Activated CD8-positive, alpha-beta T cell treated with anti-CD3 and anti-CD28 coated beads for 36 hours (primary cell): ENCODE measurements around the gene ZNF322. TPM values are rescaled to one million over a fixed set of nuclear protein-coding genes. Genes with fewer than 3 reads are reported as not detected.

Source experiments
- ATAC-seq: fragments of 200-7000 bp; cut with Tn5 transposase; one replicate; pipeline ENCODE4 v1.10.0; 2021; ENCODE audit warnings: mild to moderate bottlenecking, moderate library complexity
- CTCF ChIA-PET: fragments of 350-600 bp; sonication (Branson Sonifier 250); formaldehyde crosslinking; loops from one replicate; lab custom pipeline; 2021; ENCODE audit warnings: antibody characterized with exemption; lab: Charles Lee
- POLR2A ChIA-PET: fragments of 350-600 bp; sonication (Branson Sonifier 250); formaldehyde crosslinking; loops from one replicate; lab custom pipeline; 2021; ENCODE audit warnings: antibody characterized with exemption; lab: Charles Lee
- DNase-seq: peaks from one replicate; pipeline ENCODE4 v3.0.0-alpha.2; 2020
- H3K27ac Mint-ChIP-seq: one replicate; pipeline ENCODE4 v1.8.0; 2021; ENCODE audit warnings: mild to moderate bottlenecking, mixed read lengths
- H3K27me3 Mint-ChIP-seq: one replicate; pipeline ENCODE4 v1.8.0; 2021; ENCODE audit warnings: mixed read lengths
- H3K36me3 Mint-ChIP-seq: one replicate; pipeline ENCODE4 v1.8.0; 2021; ENCODE audit warnings: low read depth, mixed read lengths
- H3K4me1 Mint-ChIP-seq: one replicate; pipeline ENCODE4 v1.8.0; 2021; ENCODE audit warnings: low read depth, mixed read lengths
- H3K4me3 Mint-ChIP-seq: one replicate; pipeline ENCODE4 v1.8.0; 2021; ENCODE audit warnings: mild to moderate bottlenecking, moderate library complexity, mixed read lengths
- H3K9me3 Mint-ChIP-seq: one replicate; pipeline ENCODE4 v1.8.0; 2021; ENCODE audit warnings: mixed read lengths
- CTCF ChIP-seq: fragments of 200-600 bp; IDR thresholded peaks from one replicate; pipeline ENCODE4 v1.8.0; 2022; ENCODE audit warnings: antibody characterized with exemption, mild to moderate bottlenecking
- intact Hi-C: fragments of 100-400 bp; cut with micrococcal nuclease; formaldehyde crosslinking; loops from one replicate; pipeline ENCODE4 v1.10.0; 2022
- total RNA-seq, 2 experiments: library from RNA; stranded (reverse); gene quantifications; one replicate each; pipeline ENCODE4 v1.2.3, GENCODE V29; 2021

Gene ZNF322
- total RNA-seq, 2 experiments from 2014 or later = 7.7 to 9.3 TPM

DNA sequence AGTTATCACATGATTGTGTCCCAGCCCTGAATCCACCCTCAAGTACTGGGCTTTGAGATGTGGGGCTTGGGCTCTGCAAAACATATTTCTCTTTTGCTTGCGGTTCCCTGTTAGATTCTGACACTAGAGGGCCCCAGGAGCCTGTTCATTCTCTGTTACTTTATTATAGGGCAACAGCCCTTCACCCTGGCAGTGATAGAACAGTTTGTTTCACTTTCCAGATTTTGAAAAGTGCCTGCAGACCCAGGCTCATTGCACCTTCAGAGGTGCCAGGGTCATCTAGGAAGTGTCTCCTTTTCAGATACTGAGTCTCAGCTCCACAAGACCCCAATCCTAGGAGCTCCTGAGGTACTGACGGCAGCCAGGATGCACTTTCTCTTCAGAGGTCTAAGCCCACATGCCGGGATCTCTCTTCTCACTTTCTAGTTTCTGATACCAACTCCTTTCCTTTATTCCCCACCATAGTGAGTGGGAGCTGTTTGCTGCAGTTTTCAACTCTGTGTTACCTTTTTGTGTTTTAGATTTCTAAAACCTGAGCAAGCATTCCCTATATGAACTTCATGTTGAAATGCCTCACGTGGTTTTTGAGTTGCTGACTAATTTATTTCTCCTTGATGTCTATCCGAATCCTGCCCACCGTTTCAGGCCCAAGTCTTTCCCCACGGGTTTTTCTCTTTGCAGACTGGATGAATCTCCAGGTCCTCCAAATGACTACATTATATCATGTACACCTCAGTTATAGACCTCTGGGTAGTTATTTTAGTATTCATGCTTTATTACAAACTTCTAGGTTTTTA is 51.9 kb downstream of the ZNF322 start:
- POLR2A ChIA-PET = interaction anchor here (0.8 kb wide), 1 partner anchor 24 kb away, joined by 3 read pairs; no protein-coding TSS in a partner anchor
- TF ChIP-seq CTCF = peak; percentile 74
- no peaks in the 10 kb centered on the region for H3K36me3 Mint-ChIP-seq
- no peaks in the 10 kb centered on the region for H3K9me3 Mint-ChIP-seq
- peak overlapping the region; percentile 60 for H3K4me3 Mint-ChIP-seq
- H3K27me3 Mint-ChIP-seq = peaks cover 5% of the 10 kb centered on the region
- ATAC-seq (peak; percentile 92), DNase-seq (peak; percentile 81)
- H3K27ac Mint-ChIP-seq = peak overlapping the region; percentile 63
- CTCF ChIA-PET = interaction anchor here (0.8 to 1.4 kb wide), 7 partner anchors 11 to 501 kb away, joined by 3 to 8 read pairs (median 3); no protein-coding TSS in a partner anchor
- peaks cover 30% of the 10 kb centered on the region for H3K4me1 Mint-ChIP-seq
- intact Hi-C loops = loop anchor here (2.0 kb wide), 1 partner anchor 471 kb away; no protein-coding TSS in a partner anchor

DNA sequence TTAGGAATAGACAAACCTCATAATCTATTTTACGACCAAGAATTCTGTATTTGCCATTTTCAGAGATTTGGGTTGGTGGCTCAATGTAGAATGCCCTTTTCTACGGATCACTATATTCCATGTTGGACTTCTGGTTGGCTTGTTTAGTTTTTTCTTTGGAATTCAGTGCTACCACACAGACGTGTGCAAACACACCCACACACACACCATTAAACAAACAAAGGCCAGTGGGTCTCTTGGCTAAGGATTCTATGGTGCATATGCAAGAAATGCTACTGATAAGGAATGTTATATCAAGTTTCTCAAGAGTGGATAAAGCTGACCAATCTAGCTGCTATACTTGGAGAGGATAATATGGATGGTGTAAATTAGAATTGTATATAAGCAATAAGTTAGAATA is 54.7 kb downstream of the ZNF322 start:
- Mint-ChIP-seq H3K27ac (no peak overlapping the region), H3K4me3 (no peak overlapping the region), H3K4me1 (peaks cover 46% of the 10 kb centered on the region), H3K9me3 (no peaks in the 10 kb centered on the region), H3K36me3 (peaks cover 3% of the 10 kb centered on the region), H3K27me3 (no peaks in the 10 kb centered on the region)
- intact Hi-C loops = no loop called here
- no peak for TF ChIP-seq CTCF
- POLR2A ChIA-PET = no interaction called here
- CTCF ChIA-PET = no interaction called here
- ATAC-seq = no peak
- DNase-seq = no peak

DNA sequence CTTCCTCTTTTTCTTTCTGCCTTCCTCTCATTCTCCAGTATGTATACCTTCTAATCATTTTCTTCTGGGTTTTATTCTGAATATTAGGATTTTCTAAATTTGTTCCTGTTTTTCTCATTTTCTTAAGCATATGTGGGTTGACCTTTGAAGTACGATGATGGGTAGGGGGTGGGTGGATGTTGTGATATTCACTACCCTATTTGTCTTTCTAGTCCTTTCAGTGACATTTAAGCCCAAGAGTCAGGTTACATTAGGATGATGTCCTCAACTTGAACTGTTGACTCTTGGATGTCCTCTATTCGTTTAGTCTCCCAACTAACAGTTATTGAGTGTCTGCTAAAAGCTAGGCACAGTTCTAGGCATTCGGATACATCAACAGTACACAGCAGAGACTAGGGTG is 55.5 kb downstream of the ZNF322 start:
- no peaks in the 10 kb centered on the region for H3K9me3 Mint-ChIP-seq
- peaks cover 54% of the 10 kb centered on the region for H3K4me1 Mint-ChIP-seq
- H3K27ac Mint-ChIP-seq = peak overlapping the region; percentile 77
- ChIA-PET POLR2A (no interaction called here), CTCF (no interaction called here)
- no peak for TF ChIP-seq CTCF
- DNase-seq (peak; percentile 47), ATAC-seq (peak; percentile 24)
- H3K36me3 Mint-ChIP-seq = peaks cover 10% of the 10 kb centered on the region
- intact Hi-C loops = no loop called here
- H3K4me3 Mint-ChIP-seq = no peak overlapping the region
- H3K27me3 Mint-ChIP-seq = no peaks in the 10 kb centered on the region

GRCh38 chr6:26602262-26602661 is 57.3 kb downstream of the ZNF322 start:
- peaks cover 26% of the 10 kb centered on the region for H3K36me3 Mint-ChIP-seq
- peaks cover 62% of the 10 kb centered on the region for H3K4me1 Mint-ChIP-seq
- CTCF ChIA-PET = interaction anchor here (0.7 kb wide), 1 partner anchor 261 kb away, joined by 3 read pairs; no protein-coding TSS in a partner anchor
- intact Hi-C loops = no loop called here
- no peak overlapping the region for H3K27ac Mint-ChIP-seq
- POLR2A ChIA-PET = no interaction called here
- no peak for TF ChIP-seq CTCF
- no peak overlapping the region for H3K4me3 Mint-ChIP-seq
- no peak for ATAC-seq
- no peaks in the 10 kb centered on the region for H3K27me3 Mint-ChIP-seq
- no peaks in the 10 kb centered on the region for H3K9me3 Mint-ChIP-seq
- DNase-seq = no peak

- Mint-ChIP-seq H3K27ac (peak overlapping the region; percentile 91), H3K9me3 (no peaks in the 10 kb centered on the region), H3K36me3 (peaks cover 26% of the 10 kb centered on the region), H3K4me3 (no peak overlapping the region), H3K4me1 (peaks cover 60% of the 10 kb centered on the region), H3K27me3 (no peaks in the 10 kb centered on the region)
- no peak for TF ChIP-seq CTCF
- peak; percentile 31 for ATAC-seq
- ChIA-PET POLR2A (interaction anchor here (0.8 to 1.4 kb wide), 6 partner anchors 10 to 546 kb away, joined by 3 to 5 read pairs (median 4); a partner anchor contains a TSS), CTCF (interaction anchor here (0.8 to 1.4 kb wide), 4 partner anchors 9 to 576 kb away, joined by 3 to 5 read pairs (median 4); no protein-coding TSS in a partner anchor)
- peak; percentile 30 for DNase-seq
- intact Hi-C loops = no loop called here
Observed at GRCh38 chr6:26600759-26601158, 58.8 kb downstream of the ZNF322 start.
